NCI-H1436 treated with DMSO at 0.1 percent for 48 hours (cell line): ENCODE results near the gene KLF3.

ENCODE experiments used
- DNase-seq: peaks from one replicate; lab custom pipeline; 2025; lab: John Stamatoyannopoulos, UW

Gene KLF3

DNA sequence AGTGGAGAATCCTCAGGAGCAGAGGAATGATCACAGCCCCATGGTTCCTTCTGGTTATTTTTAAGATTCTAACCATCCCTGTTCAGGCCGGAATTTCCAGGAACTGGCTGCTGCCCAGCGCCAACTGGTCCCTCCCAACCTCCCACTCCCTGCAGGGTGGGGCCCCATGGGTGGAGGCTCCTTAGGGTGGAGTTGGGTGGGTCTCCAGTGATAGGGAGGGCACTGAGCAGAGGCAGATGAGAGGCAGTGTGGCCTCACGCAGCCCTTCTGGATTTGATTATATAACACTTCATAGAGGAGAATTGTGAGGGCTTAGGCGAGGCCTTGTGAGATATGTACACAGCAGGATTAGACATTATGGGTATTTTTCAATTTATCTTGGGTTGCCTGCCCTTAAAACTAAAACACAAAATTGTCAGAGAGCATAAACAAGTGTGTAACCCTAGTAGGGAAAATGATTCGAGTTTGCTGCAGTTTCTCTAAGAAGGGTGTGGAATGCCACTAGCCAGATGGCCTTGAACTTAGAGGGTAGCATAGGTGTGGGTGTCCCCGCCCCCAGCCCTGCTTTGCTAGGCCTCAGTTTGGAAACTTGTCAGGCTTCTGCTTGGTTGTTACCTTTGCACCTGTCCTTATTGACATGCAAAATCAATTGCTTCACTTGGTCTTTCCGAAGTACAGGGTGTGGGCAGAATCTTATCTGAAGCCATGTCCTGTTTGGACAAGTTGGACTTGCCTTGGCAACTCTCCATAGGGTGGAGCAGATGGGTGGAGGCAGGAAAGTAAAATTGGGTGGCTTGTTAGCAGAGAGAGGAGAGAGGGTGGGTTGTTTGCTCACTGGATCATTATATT is 9.4 kb downstream of the KLF3 start:
- no peak for DNase-seq

DNA sequence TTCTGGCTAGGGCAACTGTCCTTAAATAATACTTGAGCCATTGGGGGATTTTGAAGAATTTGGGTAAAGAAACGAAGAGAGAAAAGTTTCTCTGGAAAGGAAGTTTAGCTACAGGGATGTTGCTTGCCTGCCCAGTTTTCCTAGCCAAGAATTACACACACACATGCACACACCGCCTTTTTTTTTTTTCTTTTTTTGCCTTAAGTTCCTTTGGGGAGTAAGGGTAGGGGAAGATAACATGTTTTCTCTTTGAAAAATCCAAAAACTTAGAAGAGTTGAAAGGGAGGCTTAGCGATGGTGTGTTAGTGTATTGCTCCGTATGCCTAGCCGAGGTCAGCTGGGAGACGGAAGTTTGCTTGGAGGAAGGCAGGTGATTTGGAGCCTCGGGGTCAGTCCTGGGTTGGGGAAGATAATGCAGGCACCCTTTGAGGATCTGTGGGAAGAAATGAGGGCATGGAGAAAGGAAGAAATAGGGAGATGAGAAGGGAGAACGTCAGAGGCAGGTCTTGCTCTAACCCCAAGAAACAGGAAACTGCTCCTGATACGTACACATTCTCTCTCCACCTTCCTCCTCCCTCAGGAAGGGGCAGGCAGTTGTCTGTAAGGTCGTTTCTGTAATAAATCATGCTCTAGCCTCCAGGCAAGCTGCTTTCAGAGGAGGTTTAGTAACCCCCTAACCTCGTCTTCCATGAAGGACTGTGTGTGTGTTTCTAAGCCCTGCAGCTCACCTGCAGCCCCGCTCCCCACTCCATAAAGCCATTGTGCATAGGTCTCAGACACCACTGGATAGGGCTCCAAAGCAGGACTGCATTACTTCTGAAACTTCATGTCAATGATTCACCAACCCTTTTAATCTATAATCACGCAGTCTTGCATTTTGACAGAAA is 10.5 kb downstream of the KLF3 start:
- no peak for DNase-seq

DNA sequence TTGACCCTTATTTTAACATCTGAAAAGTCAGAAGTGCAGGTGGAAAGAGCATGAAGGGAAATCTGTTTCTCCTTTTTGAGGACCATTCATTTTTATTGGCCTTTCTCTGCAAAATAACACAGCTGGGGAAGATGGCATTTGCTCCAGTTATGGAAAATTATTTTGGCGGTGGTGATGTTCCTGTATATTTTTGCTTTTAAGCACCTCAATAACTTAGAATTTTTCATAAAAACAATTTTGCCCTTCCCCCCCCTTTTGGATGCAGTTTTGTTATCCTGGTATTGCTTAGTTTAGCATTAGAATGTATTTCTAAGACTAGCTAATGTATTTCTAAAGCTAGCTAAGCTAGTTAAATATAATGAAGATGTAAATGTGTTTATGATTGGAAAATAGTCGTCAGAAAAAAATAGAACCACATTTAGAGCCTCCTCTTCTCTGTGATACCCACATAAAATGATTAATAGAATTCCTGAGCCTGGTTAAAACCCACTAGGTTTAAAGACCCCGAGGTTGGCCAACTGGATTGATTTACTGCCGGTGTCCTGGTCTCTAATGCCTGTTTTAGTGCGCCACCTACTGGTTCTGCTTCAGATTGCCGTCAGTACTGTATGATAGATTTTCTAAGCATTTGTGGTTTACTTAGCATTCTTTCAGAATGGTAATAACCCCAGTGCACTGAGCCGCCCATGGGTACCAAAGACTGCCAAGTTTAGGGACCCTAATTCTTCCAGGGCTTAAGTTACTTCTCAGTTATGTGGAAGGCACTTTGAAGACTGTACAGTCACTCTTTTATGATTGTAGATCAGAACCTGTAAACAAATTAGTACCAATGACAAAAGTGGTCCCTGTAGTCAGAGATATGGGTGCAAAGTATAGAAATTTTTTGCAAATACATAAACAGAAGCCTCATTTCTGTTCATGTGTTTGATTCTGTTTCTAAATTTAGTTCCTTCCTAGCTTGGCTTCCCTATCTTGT is 11.4 kb downstream of the KLF3 start:
- DNase-seq: peak; percentile 54

DNA sequence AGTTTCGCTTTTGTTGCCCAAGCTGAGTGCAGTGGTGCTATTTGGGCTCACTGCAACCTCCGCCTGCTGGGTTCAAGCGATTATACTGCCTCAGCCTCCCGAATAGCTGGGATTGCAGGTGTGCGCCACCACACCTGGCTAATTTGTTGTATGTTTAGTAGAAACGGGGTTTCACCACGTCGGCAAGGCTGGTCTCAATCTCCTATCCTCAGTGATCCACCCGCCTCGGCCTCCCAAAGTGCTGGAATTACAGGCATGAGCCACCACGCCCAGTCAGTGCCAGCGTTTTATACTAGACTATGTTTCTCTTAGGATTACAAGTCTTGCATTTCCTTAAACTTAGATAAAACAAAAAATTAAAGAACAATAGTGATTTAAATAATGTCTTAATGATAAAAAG is 13.0 kb downstream of the KLF3 start:
- DNase-seq: no peak

DNA sequence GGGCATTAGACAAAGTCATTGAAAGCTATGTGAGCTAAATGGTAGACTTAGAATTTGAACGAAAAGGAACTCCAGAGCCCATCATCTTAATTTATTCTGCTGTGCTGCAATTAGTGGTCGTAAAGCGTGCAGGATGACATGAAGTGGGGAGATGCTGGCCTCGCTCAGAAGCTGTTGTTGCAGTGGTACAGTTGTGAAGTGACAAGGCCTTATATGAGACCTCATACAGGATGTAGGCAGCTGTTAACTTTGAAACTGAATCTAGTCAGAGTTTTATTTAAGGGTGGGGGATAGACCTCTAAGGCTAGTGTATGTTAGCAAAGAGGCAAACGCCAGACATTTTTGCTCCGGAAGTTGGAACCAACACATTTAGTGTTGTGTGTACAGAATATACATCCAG is 13.4 kb downstream of the KLF3 start:
- no peak for DNase-seq

DNA sequence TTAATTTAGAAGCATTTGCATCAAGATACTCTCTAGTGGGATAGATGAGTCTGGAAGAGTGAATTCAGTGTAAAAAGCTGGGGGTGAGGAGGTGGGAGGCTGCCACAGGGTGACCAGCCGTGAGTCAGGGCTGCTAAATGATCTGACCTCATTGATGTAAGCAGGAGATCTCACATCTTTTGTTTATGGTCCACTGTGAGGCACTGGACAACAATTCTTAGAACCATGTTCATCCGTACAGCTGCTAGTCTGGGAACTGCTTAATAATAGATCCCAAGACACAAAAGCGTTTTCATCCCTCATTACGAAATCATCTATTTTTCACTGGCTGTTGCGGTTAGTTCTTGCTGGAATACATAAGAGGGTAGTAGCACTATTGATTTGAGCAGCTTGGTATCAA is 14.1 kb downstream of the KLF3 start:
- no peak for DNase-seq

DNA sequence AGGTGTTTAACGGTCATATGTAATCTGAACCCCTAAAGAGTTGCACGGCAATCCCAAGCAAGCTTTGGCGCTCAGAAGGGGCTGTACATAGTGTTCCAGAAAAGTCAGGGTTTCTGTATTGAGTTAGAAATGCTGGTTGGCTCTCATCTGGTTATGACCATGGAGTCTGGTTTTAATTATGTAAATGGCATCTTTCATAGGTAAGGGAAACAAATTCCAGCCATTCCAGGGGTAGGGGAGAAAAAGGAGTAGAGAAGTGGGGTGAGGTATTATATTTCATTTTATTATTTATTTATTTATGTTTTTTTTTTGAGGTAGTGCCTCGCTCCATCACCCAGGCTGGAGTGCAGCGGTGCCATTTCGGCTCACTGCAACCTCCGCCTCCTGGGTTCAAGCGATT is 15.9 kb downstream of the KLF3 start:
- no peak for DNase-seq

DNA sequence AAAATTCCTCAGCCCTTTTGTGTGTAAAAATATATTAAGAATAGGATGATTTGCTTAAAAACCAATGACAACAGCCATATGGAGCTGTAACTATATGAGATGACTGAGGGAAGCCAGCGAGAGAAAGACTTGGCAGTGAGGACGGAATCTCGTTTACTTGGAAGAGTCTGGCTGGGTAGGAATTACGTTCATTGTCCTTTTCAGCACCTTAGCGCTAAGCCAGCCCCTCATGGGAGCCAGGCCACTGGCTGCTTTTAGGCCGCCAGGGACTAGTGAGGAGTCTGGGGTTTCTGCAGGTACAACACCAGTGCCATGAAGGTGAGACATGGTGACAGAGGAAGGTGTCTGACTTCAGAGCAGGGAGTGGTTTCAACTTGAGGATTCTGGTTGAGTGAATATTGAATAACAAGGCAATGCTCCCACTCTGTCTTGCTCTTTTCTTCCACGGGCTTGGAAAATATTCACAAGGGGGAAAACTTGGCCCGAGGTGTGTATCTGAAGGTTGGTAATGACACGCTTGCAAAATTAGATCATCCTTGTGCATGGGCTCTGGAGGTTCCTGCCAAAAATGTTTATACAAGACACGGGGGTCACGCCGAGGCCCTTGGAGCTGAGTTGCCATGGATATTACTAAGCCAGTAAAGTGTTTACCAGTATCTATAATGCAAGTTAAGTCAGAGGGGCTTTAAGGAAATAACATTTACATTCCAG is 17.4 kb downstream of the KLF3 start:
- DNase-seq: no peak

DNA sequence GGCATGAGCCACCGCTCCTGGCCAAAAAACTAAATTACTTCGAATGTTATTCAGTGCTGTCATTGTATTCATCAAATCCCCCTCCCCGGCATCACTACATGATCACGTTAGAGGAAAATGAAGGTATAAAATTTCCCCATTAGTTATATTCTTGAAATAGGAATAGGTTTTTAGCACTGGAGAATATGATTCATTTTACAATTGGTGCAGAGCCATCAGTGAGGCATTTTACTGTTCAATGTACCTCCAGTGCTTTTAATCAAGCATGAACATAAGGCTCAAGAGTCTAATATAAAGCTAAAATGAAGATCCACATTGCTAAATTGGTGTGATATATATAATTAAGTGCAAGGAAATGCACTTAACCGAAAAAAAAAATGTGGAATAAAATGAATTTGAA is 18.3 kb downstream of the KLF3 start:
- no peak for DNase-seq

DNA sequence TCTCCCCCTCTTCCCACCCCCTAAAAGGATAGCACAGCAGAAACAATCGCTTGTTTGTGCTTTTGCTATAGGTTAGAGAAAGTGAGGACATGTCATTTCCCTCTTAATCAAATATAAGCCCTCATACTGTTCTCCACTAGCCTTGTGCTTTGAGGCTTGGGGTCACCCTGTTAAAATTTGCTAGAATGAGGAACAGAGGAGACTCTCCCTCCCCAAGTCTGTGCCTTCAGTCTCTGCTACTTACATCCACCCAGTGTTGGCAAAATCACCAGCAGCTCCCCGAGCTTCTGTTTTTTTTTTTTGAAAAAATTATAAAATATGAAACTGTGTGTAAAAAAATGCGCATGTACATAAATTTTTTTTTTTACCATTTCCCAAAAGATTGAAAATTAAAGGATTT is 19.3 kb downstream of the KLF3 start:
- no peak for DNase-seq

DNA sequence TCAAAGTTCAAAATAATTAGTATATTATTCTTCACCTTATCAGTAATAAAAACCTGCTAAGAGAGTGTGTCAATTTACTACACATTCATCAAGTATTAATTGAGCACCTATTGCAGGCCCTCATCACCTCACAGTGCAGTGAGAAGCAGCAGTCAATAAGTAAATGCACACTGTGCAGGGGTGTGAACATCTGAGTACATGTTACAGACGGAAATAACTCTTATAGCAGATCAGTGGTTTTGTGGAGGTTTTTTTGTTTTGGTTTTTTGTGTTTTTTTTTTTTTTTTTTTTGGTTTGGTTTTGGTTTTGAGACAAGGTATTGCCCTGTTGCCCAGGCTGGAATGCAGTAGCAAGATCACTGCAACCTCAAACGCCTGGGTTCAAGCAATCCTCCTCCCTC is 20.3 kb downstream of the KLF3 start:
- DNase-seq: no peak

DNA sequence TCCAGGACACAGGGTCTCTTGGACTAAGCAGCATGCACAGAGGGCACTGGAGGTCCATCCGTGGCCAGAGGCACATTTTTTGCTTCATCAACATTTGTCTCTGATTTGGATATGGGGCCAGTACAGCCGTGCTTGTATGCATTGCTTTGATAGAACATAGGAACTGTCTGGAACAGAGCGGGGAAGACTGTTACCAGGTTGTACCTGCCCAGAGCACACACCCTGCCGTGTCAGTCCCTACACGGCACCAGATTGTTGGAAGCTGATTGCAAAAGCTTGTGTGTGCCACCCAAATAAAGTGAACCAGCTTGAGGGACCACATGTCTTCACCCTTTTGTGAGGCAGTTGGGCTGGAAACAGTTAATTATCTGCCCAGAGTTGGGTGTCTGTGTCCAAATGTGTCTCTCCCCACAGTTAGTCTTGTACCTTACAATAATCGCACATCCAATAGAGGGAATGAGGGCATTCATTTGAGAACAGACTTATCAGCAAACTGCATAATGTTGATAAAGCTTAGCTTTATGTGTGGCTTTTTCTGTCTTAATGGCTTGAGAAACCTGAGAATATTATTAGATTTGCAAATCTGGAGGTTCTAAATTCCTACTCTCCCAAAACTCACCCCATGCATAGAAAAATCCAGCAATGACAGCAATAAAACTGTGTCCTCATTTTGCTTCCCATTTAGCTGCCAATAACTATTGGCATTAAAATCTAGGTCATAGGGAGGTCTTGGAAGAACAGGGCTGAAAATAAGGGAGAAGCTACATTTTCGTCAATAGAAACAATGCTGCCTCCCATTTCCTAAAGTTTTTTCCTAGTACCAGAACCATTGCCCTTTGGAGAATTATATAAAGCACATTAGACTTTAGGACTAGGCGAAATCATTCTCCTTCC is 21.2 kb downstream of the KLF3 start:
- DNase-seq: no peak

DNA sequence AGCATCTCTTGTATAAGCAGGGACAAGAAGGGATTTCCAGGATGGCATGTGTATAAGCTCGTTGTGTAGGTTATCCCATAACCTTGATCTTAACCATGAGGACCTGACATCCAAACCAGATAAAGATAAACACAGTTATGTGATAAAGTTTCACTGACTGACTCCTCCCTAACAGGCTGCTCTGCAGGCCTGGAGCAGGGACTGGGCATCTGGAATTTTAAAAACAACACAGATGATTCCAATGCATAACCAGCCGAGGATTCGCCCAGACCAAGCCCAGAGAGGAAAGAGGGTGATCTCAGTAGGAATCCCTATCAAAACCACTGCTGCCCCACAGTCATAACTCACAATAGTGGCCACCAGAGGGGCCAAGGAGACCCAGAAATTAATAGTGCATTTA is 22.7 kb downstream of the KLF3 start:
- no peak for DNase-seq

DNA sequence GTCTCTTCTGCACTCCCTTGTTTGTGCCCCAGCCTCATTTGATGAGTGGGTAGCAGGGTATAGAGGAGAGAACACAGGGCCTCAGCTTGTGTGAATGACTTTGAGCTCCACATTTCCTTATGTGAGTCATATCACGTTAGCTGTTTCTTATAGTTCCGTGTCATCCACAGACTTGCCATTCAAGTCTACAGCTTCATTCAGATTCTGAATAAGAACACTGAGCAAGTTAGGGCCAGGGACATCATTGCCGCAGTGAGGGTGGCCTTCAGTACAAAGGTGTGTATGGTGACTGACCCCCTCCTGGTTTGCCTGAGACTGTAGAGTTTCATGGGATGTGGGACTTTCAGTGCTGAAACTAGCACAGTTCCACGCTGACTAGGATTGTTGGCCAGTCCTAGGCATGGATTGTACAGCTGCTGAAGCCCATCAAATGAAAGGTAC is 23.6 kb downstream of the KLF3 start:
- DNase-seq: no peak

DNA sequence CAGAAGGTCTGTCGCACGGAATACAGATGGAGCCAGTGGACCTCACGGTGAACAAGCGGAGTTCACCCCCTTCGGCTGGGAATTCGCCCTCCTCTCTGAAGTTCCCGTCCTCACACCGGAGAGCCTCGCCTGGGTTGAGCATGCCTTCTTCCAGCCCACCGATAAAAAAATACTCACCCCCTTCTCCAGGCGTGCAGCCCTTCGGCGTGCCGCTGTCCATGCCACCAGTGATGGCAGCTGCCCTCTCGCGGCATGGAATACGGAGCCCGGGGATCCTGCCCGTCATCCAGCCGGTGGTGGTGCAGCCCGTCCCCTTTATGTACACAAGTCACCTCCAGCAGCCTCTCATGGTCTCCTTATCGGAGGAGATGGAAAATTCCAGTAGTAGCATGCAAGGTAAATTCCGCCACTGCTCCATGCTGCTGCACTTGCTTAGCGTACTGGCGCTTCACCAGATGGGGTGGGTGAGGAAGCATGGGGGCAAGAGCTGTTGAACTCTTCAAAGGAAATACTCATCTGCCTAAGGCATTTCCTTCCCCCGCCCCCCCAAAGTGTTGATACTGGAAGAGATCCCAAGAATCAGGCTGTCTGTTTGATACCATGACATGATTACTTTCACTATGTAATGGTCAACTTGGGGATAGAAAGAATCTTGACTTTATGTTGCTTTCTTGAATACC is 24.8 kb downstream of the KLF3 start:
- no peak for DNase-seq

DNA sequence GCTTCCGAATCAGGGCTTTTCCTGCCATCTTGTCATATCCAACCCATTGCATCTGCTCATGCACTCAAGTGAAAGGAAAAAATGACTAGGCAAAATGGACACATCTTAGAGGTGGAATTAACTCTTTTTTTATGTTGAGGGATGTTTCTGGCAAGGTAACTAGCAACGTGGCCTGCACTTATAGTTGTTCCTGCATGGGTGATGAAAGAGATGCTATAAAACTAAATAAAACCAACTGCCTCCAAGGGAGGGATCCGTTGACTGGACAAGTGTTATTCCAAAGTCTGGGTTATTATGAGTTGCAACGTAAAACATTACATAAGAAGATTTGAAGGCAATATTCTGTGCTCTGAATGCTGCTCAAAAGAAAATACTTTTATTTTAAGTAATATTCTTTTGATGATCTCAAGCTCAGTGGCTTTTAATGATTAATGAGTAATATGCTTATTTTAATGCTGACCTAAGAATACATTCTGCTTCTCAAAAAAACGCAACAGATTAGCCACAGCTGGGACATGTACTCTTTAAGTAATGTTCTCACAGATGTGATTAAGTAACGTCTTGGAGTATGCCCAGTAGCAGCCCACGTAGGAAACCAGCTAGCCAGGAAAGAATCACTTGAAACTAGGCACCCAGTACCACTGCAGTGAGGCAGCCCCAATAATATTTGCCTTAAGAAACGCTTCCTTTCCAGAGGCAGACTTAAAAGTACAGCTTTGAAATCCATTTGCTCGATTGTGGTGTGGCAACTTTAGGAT is 27.4 kb downstream of the KLF3 start:
- DNase-seq: no peak

DNA sequence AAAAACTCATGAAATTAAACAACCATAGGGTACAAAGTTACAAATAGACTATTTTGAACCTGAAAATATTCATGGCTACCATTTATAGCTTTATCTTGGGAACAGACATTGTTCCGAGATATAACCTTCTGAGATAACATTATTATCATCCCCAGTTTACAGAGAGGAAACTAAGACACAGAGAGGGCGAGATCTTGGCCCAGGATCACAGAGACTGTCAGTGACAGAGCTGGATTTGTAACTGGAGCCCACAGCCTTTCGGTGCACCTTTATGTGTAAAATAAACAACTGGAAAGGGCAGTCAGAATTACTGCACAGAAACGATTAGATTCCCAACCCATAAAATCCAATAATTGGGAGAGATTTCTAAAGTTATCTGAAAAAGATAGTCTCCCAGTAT is 28.4 kb downstream of the KLF3 start:
- no peak for DNase-seq

DNA sequence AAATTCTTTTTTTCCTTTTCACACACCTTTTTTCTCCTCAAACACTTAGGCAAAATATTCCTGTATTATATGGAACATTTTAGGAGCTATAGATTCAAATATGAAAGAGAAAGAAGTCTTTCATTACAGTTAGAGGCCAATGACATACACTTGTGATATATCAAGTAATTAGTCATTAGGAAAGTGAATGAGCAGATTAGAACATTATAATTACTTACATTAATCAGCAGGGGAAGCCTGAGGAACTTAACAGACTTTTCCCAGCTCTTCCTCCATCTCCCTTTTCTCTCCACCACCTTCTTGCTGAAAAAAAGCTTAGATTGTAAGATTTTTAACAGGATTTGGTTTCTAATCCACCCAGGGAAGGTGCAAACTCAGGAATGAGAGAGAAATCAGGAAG is 29.6 kb downstream of the KLF3 start:
- no peak for DNase-seq

DNA sequence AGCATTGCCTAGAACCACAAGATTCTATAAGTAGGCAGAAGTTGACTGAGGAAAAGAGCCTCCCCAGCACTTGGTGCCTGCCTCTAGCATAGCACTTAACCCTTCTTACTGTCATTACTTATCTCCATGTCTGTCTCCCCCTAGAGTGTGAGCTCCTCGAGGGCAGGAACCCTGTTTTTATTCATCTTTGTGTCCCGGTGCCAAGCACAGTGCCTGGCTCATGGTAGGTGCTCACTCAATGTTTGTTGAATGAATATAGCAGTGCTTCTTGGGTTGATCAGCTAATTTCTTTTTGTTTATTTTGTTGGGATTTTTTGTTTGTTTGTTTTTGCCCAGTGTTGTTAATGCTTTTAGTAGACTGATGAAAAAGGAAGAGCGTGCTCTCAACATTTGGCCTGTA is 30.3 kb downstream of the KLF3 start:
- DNase-seq: no peak
